HepG2 (cell line): ENCODE data around the gene CLDN19.
"Not testable (repeated sequence)": the region's sequence is repeated elsewhere in the genome, so short reads cannot be mapped to it uniquely, and the experiment has no call there.

ENCODE experiments used
- ELF1 ChIP-seq: sonication (generic); formaldehyde crosslinking; IDR thresholded peaks from 2 replicates; pipeline ENCODE4 v1.4.0; 2020; ENCODE audit warnings: missing genetic modification reagents
- IRF1 ChIP-seq: sonication (generic); formaldehyde crosslinking; IDR thresholded peaks from 2 replicates; pipeline ENCODE4 v1.4.0; 2020; ENCODE audit warnings: low read depth, mild to moderate bottlenecking, missing genetic modification reagents
- NKX3-1 ChIP-seq: sonication (generic); formaldehyde crosslinking; IDR thresholded peaks from 2 replicates; pipeline ENCODE4 v1.5.0; 2020; ENCODE audit warnings: missing genetic modification reagents
- NR2F2 ChIP-seq: IDR thresholded peaks from 2 replicates; pipeline ENCODE4 v1.6.1; 2012; ENCODE audit warnings: low read depth, inconsistent platforms, borderline replicate concordance
- PLRG1 ChIP-seq: fragments of 450-650 bp; conservative IDR thresholded peaks from 2 replicates; pipeline ENCODE4 v1.6.1; 2016
- RAD21 ChIP-seq: fragments of 450-650 bp; formaldehyde crosslinking; IDR thresholded peaks from 2 replicates; pipeline ENCODE4 v1.5.0; 2020; ENCODE audit warnings: mild to moderate bottlenecking
- TP53 ChIP-seq: sonication (generic); formaldehyde crosslinking; conservative IDR thresholded peaks from 2 replicates; pipeline ENCODE4 v1.4.0; 2020; ENCODE audit warnings: missing genetic modification reagents
- ZNF337 ChIP-seq: sonication (generic); formaldehyde crosslinking; IDR thresholded peaks from 2 replicates; pipeline ENCODE4 v1.5.1; 2020; ENCODE audit warnings: missing genetic modification reagents, low read depth, mild to moderate bottlenecking, borderline replicate concordance
- ZNF644 ChIP-seq: IDR thresholded peaks from 2 replicates; pipeline ENCODE4 v1.6.1; 2016; ENCODE audit warnings: low read depth
- TF ChIP-seq, protein P1 (sequence below): sonication (generic); formaldehyde crosslinking; IDR thresholded peaks from 2 replicates; pipeline ENCODE4 v1.5.0; 2020; ENCODE audit warnings: mild to moderate bottlenecking, missing genetic modification reagents, moderate library complexity
- TF ChIP-seq, protein P2 (sequence below): sonication (generic); formaldehyde crosslinking; IDR thresholded peaks from 2 replicates; pipeline ENCODE4 v1.4.0; 2020; ENCODE audit warnings: missing genetic modification reagents, low read depth, mild to moderate bottlenecking, borderline replicate concordance
- TF ChIP-seq, protein P3 (sequence below): sonication (generic); formaldehyde crosslinking; IDR thresholded peaks from 2 replicates; pipeline ENCODE4 v1.5.0; 2020; ENCODE audit warnings: missing genetic modification reagents, mild to moderate bottlenecking, borderline replicate concordance
- TF ChIP-seq, protein P4 (sequence below): IDR thresholded peaks from 2 replicates; pipeline ENCODE4 v1.6.1; 2012; ENCODE audit warnings: inconsistent platforms

DNA sequence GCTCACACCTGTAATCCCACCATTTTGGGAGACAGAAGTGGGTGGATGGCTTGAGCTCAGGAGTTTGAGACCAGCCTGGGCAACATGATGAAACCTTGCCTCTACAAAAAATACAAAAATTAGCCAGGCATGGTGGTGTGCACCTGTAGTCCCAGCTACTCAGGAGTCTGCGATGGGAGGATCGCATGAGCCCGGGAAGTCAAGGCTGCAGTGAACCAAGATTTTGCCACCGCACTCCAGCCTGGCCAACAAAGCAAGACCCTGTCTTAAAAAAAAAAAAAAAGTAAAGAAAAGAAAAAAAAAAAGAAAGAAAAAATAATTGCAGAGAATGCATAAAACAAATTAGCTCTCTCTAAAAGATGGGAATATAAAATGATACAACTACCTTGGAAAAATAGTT is 14.2 kb downstream of the CLDN19 start:
- TF ChIP-seq, protein P1, sequence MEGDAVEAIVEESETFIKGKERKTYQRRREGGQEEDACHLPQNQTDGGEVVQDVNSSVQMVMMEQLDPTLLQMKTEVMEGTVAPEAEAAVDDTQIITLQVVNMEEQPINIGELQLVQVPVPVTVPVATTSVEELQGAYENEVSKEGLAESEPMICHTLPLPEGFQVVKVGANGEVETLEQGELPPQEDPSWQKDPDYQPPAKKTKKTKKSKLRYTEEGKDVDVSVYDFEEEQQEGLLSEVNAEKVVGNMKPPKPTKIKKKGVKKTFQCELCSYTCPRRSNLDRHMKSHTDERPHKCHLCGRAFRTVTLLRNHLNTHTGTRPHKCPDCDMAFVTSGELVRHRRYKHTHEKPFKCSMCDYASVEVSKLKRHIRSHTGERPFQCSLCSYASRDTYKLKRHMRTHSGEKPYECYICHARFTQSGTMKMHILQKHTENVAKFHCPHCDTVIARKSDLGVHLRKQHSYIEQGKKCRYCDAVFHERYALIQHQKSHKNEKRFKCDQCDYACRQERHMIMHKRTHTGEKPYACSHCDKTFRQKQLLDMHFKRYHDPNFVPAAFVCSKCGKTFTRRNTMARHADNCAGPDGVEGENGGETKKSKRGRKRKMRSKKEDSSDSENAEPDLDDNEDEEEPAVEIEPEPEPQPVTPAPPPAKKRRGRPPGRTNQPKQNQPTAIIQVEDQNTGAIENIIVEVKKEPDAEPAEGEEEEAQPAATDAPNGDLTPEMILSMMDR = not testable (repeated sequence)
- TF ChIP-seq NKX3-1 (CRISPR knock-in tag); TP53 (CRISPR knock-in tag); PLRG1; IRF1 (CRISPR knock-in tag); RAD21 (CRISPR knock-in tag); NR2F2; ZNF337 (CRISPR knock-in tag); ELF1 (CRISPR knock-in tag); ZNF644 (CRISPR knock-in tag): not testable (repeated sequence)
- TF ChIP-seq, protein P2, sequence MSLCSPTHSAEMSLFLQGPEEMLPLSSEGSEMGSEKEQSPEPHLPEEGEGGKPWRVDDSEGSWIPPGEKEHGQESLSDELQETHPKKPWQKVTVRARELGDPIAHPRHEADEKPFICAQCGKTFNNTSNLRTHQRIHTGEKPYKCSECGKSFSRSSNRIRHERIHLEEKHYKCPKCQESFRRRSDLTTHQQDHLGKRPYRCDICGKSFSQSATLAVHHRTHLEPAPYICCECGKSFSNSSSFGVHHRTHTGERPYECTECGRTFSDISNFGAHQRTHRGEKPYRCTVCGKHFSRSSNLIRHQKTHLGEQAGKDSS = not testable (repeated sequence)
- TF ChIP-seq, protein P3, sequence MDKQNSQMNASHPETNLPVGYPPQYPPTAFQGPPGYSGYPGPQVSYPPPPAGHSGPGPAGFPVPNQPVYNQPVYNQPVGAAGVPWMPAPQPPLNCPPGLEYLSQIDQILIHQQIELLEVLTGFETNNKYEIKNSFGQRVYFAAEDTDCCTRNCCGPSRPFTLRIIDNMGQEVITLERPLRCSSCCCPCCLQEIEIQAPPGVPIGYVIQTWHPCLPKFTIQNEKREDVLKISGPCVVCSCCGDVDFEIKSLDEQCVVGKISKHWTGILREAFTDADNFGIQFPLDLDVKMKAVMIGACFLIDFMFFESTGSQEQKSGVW (CRISPR knock-in tag) = not testable (repeated sequence)
- TF ChIP-seq, protein P4, sequence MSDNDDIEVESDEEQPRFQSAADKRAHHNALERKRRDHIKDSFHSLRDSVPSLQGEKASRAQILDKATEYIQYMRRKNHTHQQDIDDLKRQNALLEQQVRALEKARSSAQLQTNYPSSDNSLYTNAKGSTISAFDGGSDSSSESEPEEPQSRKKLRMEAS = not testable (repeated sequence)
